ENCODE results near the gene ANP32B. TPM values are rescaled to one million over a fixed set of nuclear protein-coding genes. Genes with fewer than 3 reads are reported as not detected.
A peak's percentile ranks its signal among the peaks of the same experiment; 100 is the strongest.

ANP32B gene
- total RNA-seq, 2 donors from 2014 or later = 143 to 158 TPM

DNA sequence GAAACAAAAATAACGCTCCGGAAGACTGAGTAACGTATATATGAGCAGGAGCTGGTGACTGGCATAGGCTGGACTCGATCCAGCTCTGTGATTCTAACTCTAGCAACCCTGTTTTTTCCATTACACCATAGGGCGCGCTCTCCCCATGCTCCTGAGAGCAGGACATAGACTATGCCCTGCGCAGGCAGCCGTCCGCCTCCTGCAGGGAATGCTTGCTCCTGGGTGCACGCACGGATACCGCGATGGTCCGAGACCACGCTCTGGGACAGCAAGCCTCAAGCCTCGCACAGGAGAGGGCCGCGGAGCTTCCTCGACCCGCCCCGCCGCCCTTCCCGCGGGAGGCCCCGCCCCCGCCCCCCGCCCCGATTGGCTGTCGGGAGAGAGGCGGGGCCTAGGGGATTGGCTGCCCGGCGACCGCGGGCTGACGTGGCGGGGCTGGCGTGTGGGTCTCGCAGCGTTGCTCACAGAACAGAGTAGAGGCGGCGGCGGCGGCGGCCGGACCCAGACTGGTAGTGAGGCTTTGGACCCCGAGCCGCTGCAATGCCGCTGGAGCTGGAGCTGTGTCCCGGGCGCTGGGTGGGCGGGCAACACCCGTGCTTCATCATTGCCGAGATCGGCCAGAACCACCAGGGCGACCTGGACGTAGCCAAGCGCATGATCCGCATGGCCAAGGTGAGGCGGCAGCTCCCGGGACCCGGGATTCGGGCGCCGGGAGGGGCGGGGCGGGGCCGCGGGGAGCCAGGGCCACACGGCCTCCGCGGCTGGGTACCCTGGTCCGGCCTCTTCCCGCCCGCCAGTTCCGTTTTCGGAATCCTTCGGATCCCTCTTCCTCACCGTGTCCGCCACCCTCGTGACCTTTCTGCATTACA lies 73.4 kb downstream of the ANP32B start, which contains the start of gene NANS:
Gene NANS (plus strand): TSS at position 464 of the 869 bp plus-strand sequence. CDS start 77 bp downstream, at position 541.
- H3K9me3 ChIP-seq (ENCODE audit: control insufficient read depth, low read length, poor library complexity, severe bottlenecking) = no peaks in the 10 kb centered on the region
- H3K4me3 Mint-ChIP-seq = peak within 1 kb of the TSS; percentile 99
- H3K27ac Mint-ChIP-seq = peak within 1 kb of the TSS; percentile 97
- DNase-seq (peak; percentile 84 to 90 (median 89)), ATAC-seq (peak; percentile 98)
- H3K4me1 Mint-ChIP-seq = peaks cover 17% of the 10 kb centered on the region
- peaks cover 6% of the 10 kb centered on the region for H3K36me3 Mint-ChIP-seq (ENCODE audit: low read depth)
- H3K27me3 Mint-ChIP-seq = no peaks in the 10 kb centered on the region

DNA sequence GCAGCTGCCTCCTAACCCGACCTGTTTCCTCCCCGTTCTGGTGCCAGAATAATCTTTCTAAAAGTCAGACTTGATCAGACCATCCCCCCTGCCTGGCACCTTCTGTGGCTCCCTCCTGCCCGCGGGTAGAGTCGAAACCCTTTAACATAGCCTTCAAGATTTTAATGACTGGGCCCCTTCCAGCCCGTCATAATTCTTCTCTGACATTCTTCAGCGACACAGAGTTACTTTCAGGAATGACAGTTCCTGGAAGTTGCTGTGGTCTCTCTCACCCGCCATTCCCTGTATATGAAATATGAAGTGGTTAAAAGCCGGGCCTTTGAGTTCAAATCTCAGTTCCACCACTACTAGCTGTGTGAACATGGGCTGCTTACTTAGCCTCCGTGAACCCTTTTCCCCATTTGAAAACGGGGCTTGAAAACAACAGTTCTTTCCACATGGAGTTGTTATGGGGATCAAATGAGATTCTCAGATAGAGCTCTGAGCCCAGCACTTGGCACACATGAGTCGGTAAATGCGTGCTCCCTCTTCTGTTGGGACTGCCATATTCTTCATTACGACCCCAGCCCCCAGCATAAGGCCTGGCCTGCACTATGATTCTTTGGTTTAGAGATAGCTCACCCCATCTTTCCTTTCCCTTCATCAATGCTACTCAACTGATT lies 74.1 kb downstream of the ANP32B start:
- DNase-seq (no peak), ATAC-seq (no peak)
- H3K9me3 ChIP-seq (ENCODE audit: control insufficient read depth, low read length, poor library complexity, severe bottlenecking) = no peaks in the 10 kb centered on the region
- peaks cover 6% of the 10 kb centered on the region for H3K36me3 Mint-ChIP-seq (ENCODE audit: low read depth)
- H3K4me3 Mint-ChIP-seq = peak overlapping the region; percentile 99
- H3K4me1 Mint-ChIP-seq = peaks cover 17% of the 10 kb centered on the region
- H3K27ac Mint-ChIP-seq = peak overlapping the region; percentile 97
- H3K27me3 Mint-ChIP-seq = no peaks in the 10 kb centered on the region

DNA sequence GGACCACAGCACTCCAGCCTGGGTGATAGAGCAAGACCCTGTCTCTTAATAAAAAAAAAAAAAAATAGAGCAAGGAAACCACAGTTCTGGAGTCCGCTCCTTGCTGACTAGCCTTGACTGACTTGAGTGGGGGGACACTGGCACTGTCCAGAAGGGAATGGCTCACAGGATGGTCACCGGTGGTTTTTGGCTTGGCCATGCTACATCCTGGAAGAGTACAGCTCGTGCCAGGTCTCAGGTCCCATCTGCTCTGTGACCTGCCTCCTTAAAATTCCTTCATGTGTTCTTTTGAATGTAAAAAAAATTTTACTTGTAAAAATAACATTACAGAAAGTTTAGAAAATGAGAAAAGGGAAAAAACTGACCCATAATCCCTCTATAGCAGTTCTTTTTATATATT lies 79.0 kb downstream of the ANP32B start:
- Mint-ChIP-seq H3K4me1 (peaks cover 8% of the 10 kb centered on the region), H3K4me3 (no peak overlapping the region), H3K36me3 (ENCODE audit: low read depth) (peaks cover 2% of the 10 kb centered on the region), H3K27ac (peak overlapping the region; percentile 65), H3K27me3 (no peaks in the 10 kb centered on the region)
- H3K9me3 ChIP-seq (ENCODE audit: control insufficient read depth, low read length, poor library complexity, severe bottlenecking) = no peaks in the 10 kb centered on the region
- DNase-seq (no peak), ATAC-seq (no peak)

DNA sequence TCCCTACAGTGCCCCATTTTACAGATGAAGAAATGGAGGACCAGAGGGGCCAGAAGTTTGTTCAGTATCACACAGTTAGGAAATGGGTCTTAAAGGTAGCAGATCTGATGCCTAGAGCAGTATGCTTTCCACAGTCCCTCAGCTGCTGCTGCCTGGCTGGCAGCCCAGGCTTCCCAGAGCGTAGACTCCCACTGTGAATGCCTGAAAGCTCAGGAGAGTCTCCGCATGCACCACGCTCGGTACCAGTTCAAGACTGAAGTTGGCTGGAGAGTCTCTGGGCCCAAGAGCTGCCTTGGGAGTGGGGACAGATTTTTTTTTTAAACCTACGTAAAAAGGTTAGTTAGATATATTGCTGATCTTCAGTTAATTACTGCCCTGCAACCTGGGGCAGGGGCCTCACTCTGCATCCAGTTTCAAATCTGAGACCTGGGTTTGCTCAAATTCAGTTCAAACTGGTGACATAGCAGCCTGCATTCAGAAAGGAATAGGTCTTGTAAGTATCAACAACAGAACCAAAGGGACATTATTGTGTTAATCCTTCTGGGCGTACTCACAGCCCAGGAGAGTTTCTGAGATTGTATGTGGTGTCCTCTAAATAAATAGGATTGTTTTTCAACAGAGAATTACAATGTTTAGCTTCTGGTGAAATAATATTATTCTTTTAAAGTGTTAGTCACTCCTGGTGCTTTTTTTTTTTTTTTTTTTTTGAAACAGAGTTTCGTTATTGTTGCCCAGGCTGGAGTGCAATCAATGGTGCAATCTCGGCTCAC lies 81.7 kb downstream of the ANP32B start:
- Mint-ChIP-seq H3K36me3 (ENCODE audit: low read depth) (peaks cover 2% of the 10 kb centered on the region), H3K27ac (peak overlapping the region; percentile 65), H3K4me3 (no peak overlapping the region), H3K4me1 (peaks cover 4% of the 10 kb centered on the region), H3K27me3 (no peaks in the 10 kb centered on the region)
- H3K9me3 ChIP-seq (ENCODE audit: control insufficient read depth, low read length, poor library complexity, severe bottlenecking) = no peaks in the 10 kb centered on the region
- ATAC-seq (no peak), DNase-seq (no peak)

Other genes with a start within 250 kb of the ANP32B start
- gene FOXE1, start 130.1 kb upstream of the ANP32B start, total RNA-seq = under 1 TPM in 1 of 2 donors, not detected in 1; 0.08 TPM
- 10 to 100 TPM; 41.2 to 46.3 TPM for gene TRMO, start 60.8 kb upstream of the ANP32B start, total RNA-seq
- 1 to 10 TPM; 1.3 to 9.0 TPM for gene HEMGN, start 45.2 kb upstream of the ANP32B start, total RNA-seq
- gene NANS, start 73.4 kb downstream of the ANP32B start, total RNA-seq = 10 to 100 TPM; 38.1 to 44.9 TPM
- 10 to 100 TPM; 63.8 to 64.6 TPM for gene TRIM14, start 135.9 kb downstream of the ANP32B start, total RNA-seq
- 10 to 100 TPM; 13.9 to 16.6 TPM for gene CORO2A, start 209.3 kb downstream of the ANP32B start, total RNA-seq